ENCODE data around the gene ASRGL1.

DNA sequence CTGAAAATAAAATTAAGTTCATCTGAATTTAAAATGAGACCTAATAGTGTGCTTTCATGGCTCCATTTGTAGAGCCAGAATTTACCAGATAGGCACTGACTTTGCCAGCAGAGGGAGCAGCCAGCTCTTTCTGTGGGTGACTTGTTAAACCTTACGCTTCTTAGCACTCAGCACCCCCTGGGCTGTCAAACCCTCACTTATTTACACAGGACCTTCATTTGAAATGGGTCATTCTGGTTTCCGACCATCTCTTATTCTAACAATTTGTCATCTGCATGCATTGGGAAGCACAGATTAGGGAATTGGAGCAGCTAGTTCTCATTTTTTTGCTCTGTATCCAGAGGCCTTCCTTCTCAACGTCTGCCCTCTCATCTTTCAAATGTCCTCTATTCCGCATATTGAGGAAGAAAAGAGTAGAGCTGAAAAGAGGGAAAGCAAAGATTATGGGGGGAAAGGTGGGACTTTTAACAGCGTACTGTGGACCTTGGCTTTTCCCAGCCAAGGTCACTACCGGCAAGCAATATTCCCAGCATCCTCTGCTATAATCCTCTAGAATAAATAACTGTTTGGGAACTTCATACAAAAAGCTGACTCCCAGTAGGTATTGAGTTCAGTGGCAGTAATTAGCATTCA is 3.1 kb downstream of the ASRGL1 start:
- peak; percentile 50 to 75 (median 67) for TF ChIP-seq CTCF (IDR thresholded peaks at IDR 0.05)
- no peak for TF ChIP-seq EP300 (IDR thresholded peaks at IDR 0.05)

All from tibial nerve (tissue), 4 donors.